HG03432 (cell line): ENCODE results near the gene TRIM25.
A peak's percentile ranks its signal among the peaks of the same experiment; 100 is the strongest.

ENCODE experiments used
- ATAC-seq: cut with Tn5 transposase; IDR thresholded peaks from one replicate; pipeline ENCODE4 v1.9.1; 2021; ENCODE audit warnings: mild to moderate bottlenecking, moderate library complexity; ENCODE audit not compliant: unreplicated experiment

Gene TRIM25

GRCh38 chr17:56926704-56927103, 12.9 kb upstream of the TRIM25 start:
- ATAC-seq: no peak

GRCh38 chr17:56926270-56926669, 12.4 kb upstream of the TRIM25 start:
- ATAC-seq: no peak

DNA sequence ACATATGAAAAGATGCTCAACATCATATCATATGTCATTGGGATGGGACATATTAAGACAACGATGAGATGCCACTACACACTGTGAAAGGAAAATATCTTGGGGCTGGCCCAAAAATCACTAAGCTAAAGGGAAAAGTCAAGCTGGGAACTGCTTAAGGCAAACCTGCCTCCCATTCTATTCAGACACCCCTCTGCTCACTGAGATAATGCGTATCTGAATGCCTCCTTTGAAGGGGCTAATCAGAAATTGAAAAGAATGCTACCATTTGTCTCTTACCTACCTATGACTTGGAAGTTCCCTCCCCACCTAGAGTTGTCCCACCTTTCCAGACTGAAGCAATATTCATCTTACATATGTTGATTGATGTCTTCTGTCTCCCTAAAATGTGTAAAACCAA, 11.2 kb upstream of the TRIM25 start:
- no peak for ATAC-seq

GRCh38 chr17:56919717-56920116, 5.9 kb upstream of the TRIM25 start:
- ATAC-seq: no peak

DNA sequence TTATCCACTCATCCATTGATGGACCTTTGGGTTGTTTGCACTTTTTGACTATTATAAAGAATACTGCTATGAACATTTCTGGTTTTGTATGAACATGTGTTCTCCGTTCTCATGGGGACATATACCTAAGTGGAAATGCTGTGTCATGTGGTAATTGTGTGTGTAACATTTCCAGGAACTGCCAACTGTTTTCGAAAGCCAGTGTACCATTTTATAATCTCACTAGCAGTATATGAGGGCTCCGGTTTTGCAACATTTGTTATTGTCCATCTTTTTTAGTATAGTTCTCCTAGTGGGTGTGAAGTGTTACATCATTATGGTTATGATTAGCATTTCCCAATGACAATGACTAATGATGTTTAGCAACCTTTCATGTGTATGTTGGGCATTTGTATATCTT, 5.1 kb upstream of the TRIM25 start:
- no peak for ATAC-seq

- no peak for ATAC-seq
These were observed 3.9 kb upstream of the TRIM25 start for GRCh38 chr17:56917559-56918296.

GRCh38 chr17:56914581-56915273, 878 bp upstream of the TRIM25 start:
- no peak for ATAC-seq

DNA sequence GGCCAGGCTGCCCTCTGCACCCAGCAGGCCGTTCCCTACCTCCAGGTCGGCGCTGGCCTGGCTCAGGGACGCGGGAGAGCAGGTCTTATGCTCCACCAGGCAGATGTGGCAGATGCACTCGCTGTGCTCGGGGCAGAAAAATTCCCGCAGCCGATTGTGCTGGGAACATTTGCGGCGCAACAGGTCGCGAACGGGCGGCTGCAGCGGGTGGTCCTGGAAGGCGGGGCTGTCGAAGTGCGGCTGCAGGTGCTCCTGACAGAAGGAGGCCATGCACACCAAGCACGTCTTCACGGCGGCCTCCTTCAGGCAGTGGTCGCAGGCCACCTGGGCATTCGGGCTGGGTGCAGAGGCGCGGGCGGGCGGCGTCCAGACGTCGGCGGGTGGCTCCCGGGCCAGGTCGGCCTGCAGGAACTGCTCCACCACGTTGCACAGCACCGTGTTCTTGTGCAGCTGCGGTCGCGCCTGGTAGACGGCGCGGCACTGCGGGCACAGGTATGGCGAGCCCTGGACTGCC, 439 bp downstream of the TRIM25 start:
- ATAC-seq: peak; percentile 48

GRCh38 chr17:56913000-56913311, 893 bp downstream of the TRIM25 start:
- ATAC-seq: no peak

DNA sequence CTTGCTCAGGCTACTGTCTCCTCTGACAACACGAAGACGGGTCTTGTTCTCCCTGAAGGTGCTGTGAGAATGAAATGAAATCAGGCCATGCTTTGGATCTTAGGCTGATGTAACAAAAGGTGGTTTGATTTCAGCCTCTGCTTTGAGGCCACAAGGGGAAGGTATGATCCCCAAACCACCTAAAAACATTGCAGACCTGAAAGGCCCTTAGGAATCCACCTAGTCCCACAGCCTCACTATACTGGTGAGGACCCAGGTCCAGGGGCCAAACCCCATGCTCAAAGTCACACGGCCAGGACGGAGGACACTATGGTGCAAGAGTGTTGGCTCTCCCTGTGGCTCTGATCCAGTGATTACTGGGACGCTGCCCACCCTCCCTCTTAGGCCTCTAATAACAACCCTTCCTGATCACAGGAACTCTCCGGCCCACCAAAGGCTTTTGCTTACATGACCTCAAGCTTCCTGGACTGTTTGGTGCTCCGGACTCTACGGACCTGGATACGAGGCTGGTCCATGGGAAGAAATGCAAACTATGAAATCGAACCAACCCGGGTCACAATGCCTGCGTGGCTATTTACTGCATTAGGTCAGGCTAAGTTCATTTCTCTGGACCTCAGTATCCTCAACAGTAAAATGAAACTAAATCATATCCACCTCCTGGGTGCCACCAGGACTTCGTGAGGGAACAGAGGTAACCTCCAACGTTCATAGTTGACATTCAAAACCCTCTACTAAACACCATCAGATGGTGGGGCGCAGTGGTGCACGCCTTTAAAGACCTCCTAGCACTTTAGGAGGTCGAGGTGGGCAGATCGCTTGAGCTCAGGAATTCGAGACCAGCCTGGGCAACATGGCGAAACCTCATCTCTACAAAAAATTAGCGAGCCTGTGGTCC, 1.5 kb downstream of the TRIM25 start:
- ATAC-seq: no peak

GRCh38 chr17:56910509-56911235, 3.2 kb downstream of the TRIM25 start:
- ATAC-seq: no peak

DNA sequence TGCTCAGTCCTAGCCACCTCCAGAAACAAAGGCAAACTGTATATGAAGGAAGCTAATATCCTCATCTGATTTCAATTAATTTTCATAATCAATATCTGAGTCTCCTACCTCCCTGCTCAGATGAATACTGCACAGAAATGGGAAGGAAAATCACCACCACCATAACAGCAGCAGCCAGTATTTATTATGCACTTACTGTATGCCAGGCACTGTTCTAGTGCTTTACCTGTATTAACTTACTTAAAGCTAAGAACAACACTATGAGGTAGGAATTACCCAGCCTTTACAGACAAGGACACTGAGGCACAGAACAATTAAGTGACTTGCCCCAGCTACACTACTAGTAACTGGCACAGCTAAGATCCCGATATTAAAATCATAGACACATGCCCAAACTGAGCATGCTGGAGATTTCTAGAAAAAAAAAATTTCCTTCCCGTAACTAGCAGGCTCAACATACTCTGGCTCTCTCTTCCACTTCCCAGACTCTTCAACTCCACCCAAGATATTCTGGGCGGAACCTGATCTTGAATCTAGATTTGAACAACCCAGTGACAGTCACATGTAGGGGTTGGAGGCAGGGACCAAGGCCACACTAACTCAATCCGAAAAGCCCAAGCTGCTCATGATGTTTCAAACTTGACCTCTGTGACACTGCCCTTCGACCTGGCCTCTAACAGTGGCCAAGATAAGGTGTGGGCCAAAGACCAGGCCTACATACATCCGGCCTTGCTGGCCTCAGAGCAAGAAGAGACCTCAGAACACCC, 3.9 kb downstream of the TRIM25 start:
- no peak for ATAC-seq

- peak; percentile 91 for ATAC-seq
These were observed 5.8 kb downstream of the TRIM25 start for GRCh38 chr17:56908001-56908542.

DNA sequence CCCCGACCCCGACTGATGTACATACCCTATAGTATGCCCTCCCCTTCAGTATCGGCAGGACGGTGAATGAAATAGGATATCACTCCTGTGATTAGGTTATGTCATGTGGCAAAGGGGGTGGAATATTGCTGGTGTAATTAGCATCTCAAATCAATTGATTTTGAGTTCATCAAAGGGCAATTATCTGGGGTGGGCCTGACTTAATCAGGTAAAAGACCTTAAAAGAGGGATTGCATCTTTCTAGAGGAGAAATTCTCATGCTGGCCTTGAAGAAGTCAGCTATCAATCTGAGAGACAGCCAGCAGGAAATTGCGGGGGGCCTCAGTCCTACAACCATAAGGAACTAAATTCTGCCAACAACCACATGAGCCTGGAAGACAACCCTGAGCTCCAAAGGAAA, 10.3 kb downstream of the TRIM25 start:
- no peak for ATAC-seq

DNA sequence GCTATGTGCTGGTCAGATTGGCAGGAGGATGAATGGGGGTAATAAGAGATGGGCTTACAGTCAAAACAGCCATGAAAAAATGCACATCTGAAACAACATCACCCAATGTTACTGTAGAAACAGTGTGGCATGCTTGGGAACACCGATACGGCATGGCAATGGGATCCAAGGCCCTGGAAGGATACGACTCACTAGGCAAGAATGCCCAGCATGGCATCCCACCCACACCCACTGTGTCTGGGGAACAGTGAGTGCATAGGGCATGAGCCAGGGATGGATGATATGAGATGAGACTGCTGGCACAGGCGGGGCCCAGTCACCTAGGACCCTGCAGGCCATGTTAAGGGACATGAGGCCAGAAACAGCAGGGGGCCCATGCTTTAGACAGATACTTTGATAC, 11.5 kb downstream of the TRIM25 start:
- no peak for ATAC-seq

DNA sequence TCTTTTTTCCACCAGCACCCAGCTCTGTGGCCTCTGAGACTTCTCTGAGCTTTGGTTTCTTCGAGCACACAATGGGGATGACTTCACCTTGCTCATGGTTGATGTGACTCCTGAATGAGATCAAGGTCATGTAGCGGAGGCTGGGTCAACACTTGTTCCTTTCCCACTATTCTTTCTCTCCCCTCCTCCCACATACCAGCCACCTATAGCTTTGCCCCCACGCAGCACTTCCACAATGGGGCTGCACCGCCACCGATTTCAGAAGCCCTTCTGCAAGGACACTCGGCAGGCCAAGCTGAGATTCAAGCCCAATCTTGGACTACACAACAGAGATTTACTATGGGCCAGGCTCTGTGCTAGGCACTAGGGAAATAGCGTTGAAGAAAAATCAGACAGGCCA, 14.4 kb downstream of the TRIM25 start:
- ATAC-seq: no peak

GRCh38 chr17:56898874-56899273, 15.0 kb downstream of the TRIM25 start:
- no peak for ATAC-seq

DNA sequence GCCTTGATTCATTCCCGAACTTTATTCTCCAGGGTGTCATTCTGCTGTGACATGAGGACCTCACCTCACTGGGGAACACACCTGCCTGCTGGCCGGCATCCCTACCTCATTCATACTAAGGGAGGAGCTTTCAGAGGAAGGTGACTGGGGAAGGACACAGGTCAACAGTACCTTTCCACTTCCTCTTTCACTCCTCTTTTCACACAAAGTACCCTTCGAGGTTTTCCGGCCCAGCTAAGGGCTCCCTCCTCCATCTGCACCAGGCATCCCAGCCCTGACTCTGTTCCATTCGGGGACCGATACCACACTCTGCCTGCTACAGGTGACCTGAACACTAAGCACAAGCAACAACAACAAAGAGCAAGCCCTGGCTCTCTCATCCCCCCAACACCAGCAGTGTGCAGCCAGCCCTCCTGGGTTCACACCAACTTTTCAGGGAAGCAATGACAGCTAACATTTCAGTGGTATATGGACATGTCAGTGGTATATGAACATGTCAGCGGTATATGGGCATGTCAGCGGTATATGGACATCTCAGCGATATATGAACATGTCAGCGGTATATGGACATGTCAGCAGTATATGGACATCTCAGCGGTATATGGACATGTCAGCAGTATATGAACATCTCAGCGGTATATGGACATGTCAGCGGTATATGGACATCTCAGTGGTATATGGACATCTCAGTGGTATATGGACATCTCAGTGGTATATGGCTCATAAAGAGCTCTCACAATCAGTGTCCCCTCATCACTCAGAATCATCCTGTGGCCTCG, 16.0 kb downstream of the TRIM25 start:
- peak; percentile 57 for ATAC-seq

- no peak for ATAC-seq
These were observed 16.9 kb downstream of the TRIM25 start for GRCh38 chr17:56896968-56897359.
